WTC11 (cell line): ENCODE measurements around the gene MGAT3.

Source experiments
- E2F5 ChIP-seq: sonication (generic); formaldehyde crosslinking; IDR thresholded peaks from 2 replicates; pipeline ENCODE4 v1.8.1; 2022; ENCODE audit warnings: mild to moderate bottlenecking, moderate library complexity, missing genetic modification reagents
- JUN ChIP-seq: sonication (generic); formaldehyde crosslinking; IDR thresholded peaks from 2 replicates; pipeline ENCODE4 v1.8.0; 2023; ENCODE audit warnings: mild to moderate bottlenecking, missing genetic modification reagents
- MAX ChIP-seq: sonication (generic); formaldehyde crosslinking; IDR thresholded peaks from 2 replicates; pipeline ENCODE4 v1.8.0; 2022; ENCODE audit warnings: mild to moderate bottlenecking, missing genetic modification reagents
- NFYB ChIP-seq: sonication (generic); formaldehyde crosslinking; conservative IDR thresholded peaks from 2 replicates; pipeline ENCODE4 v1.8.0; 2022; ENCODE audit warnings: low read depth, missing genetic modification reagents
- NR2C2 ChIP-seq: sonication (generic); formaldehyde crosslinking; IDR thresholded peaks from 2 replicates; pipeline ENCODE4 v1.8.0; 2022; ENCODE audit warnings: mild to moderate bottlenecking, missing genetic modification reagents
- TCF7 ChIP-seq: sonication (generic); formaldehyde crosslinking; IDR thresholded peaks from 2 replicates; pipeline ENCODE4 v1.8.0; 2022; ENCODE audit warnings: mild to moderate bottlenecking, low read depth, missing genetic modification reagents, moderate library complexity

- TF ChIP-seq MAX (CRISPR knock-in tag) (no peak), NFYB (CRISPR knock-in tag) (no peak), NR2C2 (no peak), E2F5 (CRISPR knock-in tag) (no peak), TCF7 (CRISPR knock-in tag) (no peak), JUN (no peak)
Measured at GRCh38 chr22:39429186-39429585, 27.6 kb upstream of the MGAT3 start.
